GM12892 (cell line): Measurements from ENCODE around the gene WWP2.

Experiments used
- POLR2A ChIP-seq: IDR thresholded peaks from 2 replicates; pipeline ENCODE4 v1.6.1; 2011; ENCODE audit warnings: low read depth, low read length, control low read depth
- POLR2AphosphoS5 ChIP-seq: IDR thresholded peaks from 2 replicates; pipeline ENCODE4 v1.6.1; 2011; ENCODE audit warnings: low read depth, low read length, control low read depth
- TAF1 ChIP-seq: IDR thresholded peaks from 2 replicates; pipeline ENCODE4 v1.6.1; 2011; ENCODE audit warnings: low read depth, mild to moderate bottlenecking, control low read depth, low read length, borderline replicate concordance

- TF ChIP-seq POLR2A (no peak), POLR2AphosphoS5 (no peak), TAF1 (no peak)
Observed at GRCh38 chr16:69844441-69844840, 82.3 kb downstream of the WWP2 start.
